K562 (cell line): ENCODE results near the gene ACSL6. TPM values are rescaled to one million over a fixed set of nuclear protein-coding genes. Genes with fewer than 3 reads are reported as not detected.
A peak's percentile ranks its signal among the peaks of the same experiment; 100 is the strongest.

ENCODE experiments used
- ATAC-seq: fragments of 200-7000 bp; cut with Tn5 transposase; 3 replicates; pipeline ENCODE4 v1.9.1; 2020; ENCODE audit warnings: moderate library complexity
- BruUV-seq: library from RNA; stranded (reverse); fragments of 400-500 nt; replicated peaks from 2 replicates; lab custom pipeline; 2021; lab: Mats Ljungman, UMichigan
- CTCF ChIA-PET: fragments of 300-600 bp; formaldehyde crosslinking; extraction: SDS; loops from one replicate; lab custom pipeline; 2021; ENCODE audit warnings: low intra/inter-chr PET ratio; lab: Yijun Ruan, JAX
- POLR2A ChIA-PET: fragments of 300-600, 350-650 bp; sonication (Branson Sonifier 250); formaldehyde crosslinking; extraction: SDS; loops from one replicate; lab custom pipeline; 2021; ENCODE audit warnings: antibody characterized with exemption, inconsistent platforms; lab: Yijun Ruan, JAX
- DNase-seq, 4 experiments: peaks; one replicate each; pipeline versions ENCODE4 v3.0.0 to v3.0.0-alpha.2; 2011 to 2018; ENCODE audit warnings: low spot score in 3 of 4, mixed read lengths in 3 of 4; ENCODE audit errors: extremely low read depth in 1 of 4
- FAIRE-seq: peaks from 2 replicates; lab custom pipeline; 2011; peaks lifted over from hg19 to GRCh38; lab: Jason Lieb, UNC
- H2AFZ ChIP-seq: 2 replicates; pipeline ENCODE4 v1.6.0; 2011; ENCODE audit warnings: low read depth, low read length, control low read depth, inconsistent platforms
- H3K27ac ChIP-seq: fragments of 200-600 bp; 3 replicates; pipeline ENCODE4 v1.8.0; 2011; ENCODE audit warnings: low read depth, mild to moderate bottlenecking, control low read depth, inconsistent platforms, low read length, moderate library complexity, mixed read lengths; ENCODE audit errors: extremely low read depth
- H3K27me3 ChIP-seq, 2 experiments: fragments of 300-600 bp in 1 of 2; 2 replicates in 1 of 2; 3 replicates in 1 of 2; pipeline versions ENCODE4 v1.6.0 to v1.8.0; 2011; ENCODE audit warnings: inconsistent platforms in 2 of 2, low read length in 2 of 2, mild to moderate bottlenecking in 1 of 2, mixed read lengths in 1 of 2, moderate library complexity in 1 of 2; ENCODE audit not compliant: control insufficient read depth in 2 of 2, insufficient read depth in 2 of 2
- H3K36me3 ChIP-seq: fragments of 300-600 bp; 3 replicates; pipeline ENCODE4 v1.8.0; 2011; ENCODE audit warnings: mild to moderate bottlenecking, low read length, inconsistent platforms; ENCODE audit not compliant: control insufficient read depth, insufficient read depth
- H3K4me1 ChIP-seq, 2 experiments: fragments of 200-600 bp in 1 of 2; replicated peaks in 1 of 2; 2 replicates in 1 of 2; 3 replicates in 1 of 2; pipeline versions ENCODE4 v1.5.1 to v1.8.0; 2011; ENCODE audit warnings: inconsistent platforms in 2 of 2, low read length in 2 of 2, mild to moderate bottlenecking in 1 of 2, mixed read lengths in 1 of 2, moderate library complexity in 1 of 2; ENCODE audit not compliant: control insufficient read depth in 2 of 2, insufficient read depth in 2 of 2
- H3K4me2 ChIP-seq: 2 replicates; pipeline ENCODE4 v1.6.1; 2011; ENCODE audit warnings: low read length, control low read depth, inconsistent platforms, mixed read lengths; ENCODE audit not compliant: insufficient read depth
- H3K4me3 ChIP-seq: fragments of 200-600 bp; sonication (generic), shearing (Covaris generic); 2 replicates; pipeline ENCODE4 v1.5.1; 2016; ENCODE audit warnings: control low read depth, inconsistent platforms
- H3K79me2 ChIP-seq: fragments of 200-600 bp; 3 replicates; pipeline ENCODE4 v1.8.0; 2011; ENCODE audit warnings: low read length, inconsistent platforms; ENCODE audit not compliant: control insufficient read depth, insufficient read depth
- H3K9ac ChIP-seq, 2 experiments: 2 replicates each; pipeline versions ENCODE4 v1.6.0 to v1.6.1; 2011; ENCODE audit warnings: low read depth in 2 of 2, low read length in 2 of 2, control low read depth in 1 of 2, inconsistent platforms in 1 of 2, mild to moderate bottlenecking in 1 of 2, mixed read lengths in 1 of 2; ENCODE audit not compliant: insufficient read depth in 1 of 2
- H3K9me1 ChIP-seq: one replicate; pipeline ENCODE4 v1.6.0; 2011; ENCODE audit warnings: inconsistent platforms, mild to moderate bottlenecking, low read length, moderate library complexity; ENCODE audit not compliant: control insufficient read depth, insufficient read depth
- H3K9me3 ChIP-seq: replicated peaks from 2 replicates; pipeline ENCODE4 v1.5.1; 2011; ENCODE audit warnings: low read depth, low read length, inconsistent platforms; ENCODE audit not compliant: control insufficient read depth, insufficient read depth
- H4K20me1 ChIP-seq: replicated peaks from 2 replicates; pipeline ENCODE4 v1.6.1; 2011; ENCODE audit warnings: low read length, inconsistent platforms, mixed read lengths; ENCODE audit not compliant: control insufficient read depth, insufficient read depth
- CBFA2T2 ChIP-seq: fragments of 450-650 bp; conservative IDR thresholded peaks from 2 replicates; pipeline ENCODE4 v1.6.1; 2017; ENCODE audit warnings: mild to moderate bottlenecking
- CBFA2T3 ChIP-seq: fragments of 450-650 bp; IDR thresholded peaks from 2 replicates; pipeline ENCODE4 v1.6.1; 2017
- NCOA4 ChIP-seq: fragments of 450-650 bp; IDR thresholded peaks from 2 replicates; pipeline ENCODE4 v1.6.1; 2018; ENCODE audit warnings: mild to moderate bottlenecking; ENCODE audit not compliant: partially characterized antibody
- NFIC ChIP-seq: fragments of 450-650 bp; IDR thresholded peaks from 2 replicates; pipeline ENCODE4 v1.6.1; 2017; ENCODE audit warnings: mild to moderate bottlenecking, inconsistent platforms
- RBFOX2 ChIP-seq: fragments of 200-400 bp; formaldehyde crosslinking; IDR thresholded peaks from 2 replicates; pipeline ENCODE4 v1.6.1; 2017; ENCODE audit warnings: low read depth, mild to moderate bottlenecking, low read length, moderate library complexity
- TBP ChIP-seq: optimal IDR thresholded peaks from 2 replicates; pipeline ENCODE3; 2011; ENCODE audit warnings: low read depth, low read length, improper control_type of control experiment
- ZBTB33 ChIP-seq: sonication (generic); formaldehyde crosslinking; IDR thresholded peaks from 2 replicates; pipeline ENCODE4 v1.8.1; 2023; ENCODE audit warnings: mild to moderate bottlenecking, missing genetic modification reagents
- ZNF347 ChIP-seq: fragments of 450-650 bp; formaldehyde crosslinking; IDR thresholded peaks from 2 replicates; pipeline ENCODE4 v1.4.0; 2020; ENCODE audit warnings: low read depth, mild to moderate bottlenecking, moderate library complexity
- ZNF41 ChIP-seq: fragments of 250-450 bp; sonication (Bioruptor Pico); conservative IDR thresholded peaks from 2 replicates; pipeline ENCODE4 v1.4.0; 2020; ENCODE audit warnings: mild to moderate bottlenecking
- ZNF695 ChIP-seq: fragments of 450-650 bp; formaldehyde crosslinking; IDR thresholded peaks from 2 replicates; pipeline ENCODE4 v1.4.0; 2020; ENCODE audit warnings: mild to moderate bottlenecking, moderate library complexity
- WGBS: fragments of 100-300 bp; shearing (Covaris generic); methylation state at CpG from one replicate; pipeline ENCODE4 v1.1.6; 2016; ENCODE audit warnings: low coverage, mixed read lengths; ENCODE audit not compliant: insufficient coverage; ENCODE audit errors: missing lambda C conversion rate; 5-methylcytosine and 5-hydroxymethylcytosine counted together
- in situ Hi-C: fragments of 300-500 bp; cut with MboI; formaldehyde crosslinking; loops from 4 replicates; pipeline ENCODE4 v1.15.0; 2018; ENCODE audit warnings: inconsistent platforms, mixed read lengths
- intact Hi-C: fragments of 100-400 bp; cut with micrococcal nuclease; formaldehyde crosslinking; loops from 2 replicates; pipeline ENCODE4 v1.14.2; 2022
- polyA plus RNA-seq, 8 experiments: library from polyadenylated mRNA; depleted of rRNA in 4 of 8; stranded (reverse) in 5 of 8; unstranded in 3 of 8; fragments of >200 nt; fragmentation: Nextera tagmentation in 2 of 8; fragmentation: Illumina TruSeq in 1 of 8; extraction: Ambion mirVana in 2 of 8; extraction: Trizol in 1 of 8; gene quantifications; 2 replicates each; pipeline versions ENCODE4 v1.2.1 to v1.2.3, GENCODE V29; 2011 to 2014; ENCODE audit warnings: inconsistent platforms in 1 of 8, missing spikeins in 1 of 8
- total RNA-seq, 7 experiments: library from RNA; depleted of rRNA in 6 of 7; stranded (reverse); fragments of >200 nt in 6 of 7; fragmentation: Illumina TruSeq in 2 of 7; extraction: Trizol in 2 of 7; gene quantifications; 2 replicates each; pipeline versions ENCODE4 v1.2.1 to v1.2.3, GENCODE V29; 2011 to 2021; ENCODE audit warnings: low replicate concordance in 1 of 7

ACSL6 gene
- total and polyA plus RNA-seq, 9 of the 15 experiments (the other 6 are each of a cell fraction or from before 2014, with no cell fraction given) = 0.50 to 1.5 (median 0.69) TPM

- H3K27me3 ChIP-seq = no peaks in the 10 kb centered on the region
- DNase-seq = no peak
- BruUV-seq = no TSS peak
- ChIA-PET POLR2A (interaction anchor here (0.7 to 1.5 kb wide), 3 partner anchors 8 to 34 kb away, joined by 3 to 4 read pairs (median 4); partner anchors contain the start of gene ACSL6), CTCF (no interaction called here)
- FAIRE-seq = no peak
- no peak overlapping the region for H3K9ac ChIP-seq
- TF ChIP-seq RBFOX2 = no peak
- peak; percentile 48 for TF ChIP-seq CBFA2T3
- peak; percentile 27; the same call in 1 of the 2 replicates for TF ChIP-seq CBFA2T2
- H3K79me2 ChIP-seq = no peaks in the 10 kb centered on the region
- no peak for ATAC-seq
- H3K27ac ChIP-seq = no peak overlapping the region
- H2AFZ ChIP-seq = no peak overlapping the region
- peaks cover 36 to 44% of the 10 kb centered on the region in 2 experiments for H3K4me1 ChIP-seq
- no peak overlapping the region for H3K4me3 ChIP-seq
- no peaks in the 10 kb centered on the region for H3K36me3 ChIP-seq
- in situ Hi-C loops = loop anchor here (5.0 to 25.0 kb wide), 2 partner anchors 188 to 563 kb away; no protein-coding TSS in a partner anchor
- intact Hi-C loops = loop anchor here (10.0 kb wide), 1 partner anchor 325 kb away; no protein-coding TSS in a partner anchor
- H3K4me2 ChIP-seq = no peak overlapping the region
- no peaks in the 10 kb centered on the region for H4K20me1 ChIP-seq
- WGBS = 42% methylated on average over 2 of the region's 2 CpGs
- no peaks in the 10 kb centered on the region for H3K9me3 ChIP-seq
- peaks cover 6% of the 10 kb centered on the region for H3K9me1 ChIP-seq
These were observed 11.3 kb downstream of the ACSL6 start for GRCh38 chr5:132000241-132000490.

- no peaks in the 10 kb centered on the region for H3K79me2 ChIP-seq
- no TSS peak for BruUV-seq
- no peaks in the 10 kb centered on the region for H3K9me3 ChIP-seq
- no peaks in the 10 kb centered on the region for H3K27me3 ChIP-seq
- H4K20me1 ChIP-seq = no peaks in the 10 kb centered on the region
- intact Hi-C loops = loop anchor here (10.0 kb wide), 1 partner anchor 325 kb away; no protein-coding TSS in a partner anchor
- FAIRE-seq = no peak
- ChIA-PET CTCF (no interaction called here), POLR2A (interaction anchor here (0.6 to 1.5 kb wide), 5 partner anchors 8 to 331 kb away, joined by 3 to 4 read pairs (median 3); no protein-coding TSS in a partner anchor)
- no peaks in the 10 kb centered on the region for H3K36me3 ChIP-seq
- no peak overlapping the region for H3K4me2 ChIP-seq
- ATAC-seq = no peak
- no peak for DNase-seq
- H3K4me3 ChIP-seq = no peak overlapping the region
- peaks cover 42 to 49% of the 10 kb centered on the region in 2 experiments for H3K4me1 ChIP-seq
- TF ChIP-seq ZBTB33 (no peak), NCOA4 (no peak), TBP (no peak), ZNF347 (CRISPR knock-in tag) (no peak), ZNF41 (CRISPR knock-in tag) (no peak), ZNF695 (CRISPR knock-in tag) (no peak), NFIC (peak; percentile 59)
- H3K9ac ChIP-seq = peak overlapping the region in 1 of 2 experiments; percentile 23; a peak in 1 of 4 replicates
- 79% methylated on average over 13 of the region's 13 CpGs for WGBS
- no peak overlapping the region for H2AFZ ChIP-seq
- H3K27ac ChIP-seq = no peak overlapping the region
- in situ Hi-C loops = loop anchor here (5.0 to 25.0 kb wide), 2 partner anchors 187 to 562 kb away; no protein-coding TSS in a partner anchor
- H3K9me1 ChIP-seq = peaks cover 10% of the 10 kb centered on the region
These were observed 11.8 kb downstream of the ACSL6 start for GRCh38 chr5:131999441-132000240.
